HuH-7 (cell line): ENCODE data around the gene RHOB.

Experiments
- DNase-seq: peaks from one replicate; pipeline ENCODE4 v3.0.0; 2011; ENCODE audit warnings: low spot score

Gene RHOB

DNA sequence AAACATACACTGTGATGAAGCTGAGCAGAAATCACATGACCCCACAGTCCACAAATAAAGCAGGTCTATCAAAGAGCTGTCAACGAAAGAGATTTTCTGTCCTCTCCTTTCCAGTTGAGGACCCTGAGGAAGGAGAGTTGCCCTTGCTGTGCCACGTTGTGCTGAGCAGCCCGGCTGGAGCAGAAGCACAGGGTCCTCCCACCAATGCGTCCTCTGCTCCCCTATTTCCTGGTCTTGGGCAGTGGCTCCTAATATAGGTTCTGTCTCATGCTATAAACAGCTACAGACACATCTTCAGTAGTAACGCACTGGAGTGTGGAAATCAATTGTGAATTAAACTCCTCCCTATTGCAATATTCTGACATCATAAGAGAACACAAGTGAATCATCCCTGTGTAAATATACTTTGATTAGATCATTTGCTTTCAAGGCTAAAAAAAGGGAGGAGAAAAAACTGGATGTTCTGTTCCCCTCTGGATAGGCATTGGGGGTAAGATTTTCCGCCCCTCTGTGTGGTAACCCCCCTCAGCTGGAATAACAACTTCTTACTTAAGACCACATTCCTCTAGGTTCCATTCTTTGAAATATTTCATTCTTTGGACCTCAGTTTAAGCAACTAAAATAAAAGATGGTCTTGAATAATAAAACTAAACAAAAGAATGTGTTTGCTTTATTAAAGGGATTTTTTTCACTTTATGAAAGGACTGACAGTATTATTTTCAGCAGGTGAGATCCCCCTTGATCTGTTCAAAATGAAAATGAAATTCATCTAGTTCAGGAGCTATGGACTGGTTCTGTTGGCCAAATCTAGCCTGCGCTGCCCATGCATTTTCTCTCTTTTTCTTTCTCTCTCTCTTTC lies 8.3 kb upstream of the RHOB start:
- DNase-seq = no peak

DNA sequence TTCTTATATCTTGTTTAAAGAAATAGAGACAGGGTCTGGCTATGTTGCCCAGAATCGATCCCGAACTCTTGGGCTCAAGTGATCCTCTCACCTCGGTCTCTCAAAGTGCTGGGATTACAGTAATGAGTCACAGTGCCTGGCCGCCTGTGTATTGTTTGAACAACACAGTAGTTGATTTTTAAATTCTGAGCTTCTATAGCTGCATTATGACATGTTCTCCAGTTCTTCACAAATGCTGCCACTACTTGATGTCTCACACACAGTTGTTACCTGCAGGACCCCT lies 7.7 kb upstream of the RHOB start:
- no peak for DNase-seq

DNA sequence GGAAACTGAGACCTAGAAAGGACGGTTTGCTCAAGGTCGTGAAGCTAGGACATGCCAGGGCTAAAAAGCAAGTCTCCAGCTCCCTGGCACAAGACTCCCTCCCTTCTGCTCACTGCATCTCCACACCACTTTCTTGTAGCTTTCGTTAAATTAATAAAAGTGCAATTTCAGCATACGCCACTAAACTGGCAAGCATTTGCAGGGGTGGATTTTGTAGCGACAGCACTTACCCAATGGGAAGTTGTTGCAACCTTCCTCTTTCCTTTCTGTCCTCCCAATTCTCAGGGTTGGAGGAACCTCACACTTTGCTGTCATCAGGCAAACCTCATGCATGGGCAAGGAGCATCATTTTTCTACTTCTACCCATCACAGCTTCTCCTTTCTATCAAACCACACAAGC lies 7.4 kb upstream of the RHOB start:
- DNase-seq = no peak

DNA sequence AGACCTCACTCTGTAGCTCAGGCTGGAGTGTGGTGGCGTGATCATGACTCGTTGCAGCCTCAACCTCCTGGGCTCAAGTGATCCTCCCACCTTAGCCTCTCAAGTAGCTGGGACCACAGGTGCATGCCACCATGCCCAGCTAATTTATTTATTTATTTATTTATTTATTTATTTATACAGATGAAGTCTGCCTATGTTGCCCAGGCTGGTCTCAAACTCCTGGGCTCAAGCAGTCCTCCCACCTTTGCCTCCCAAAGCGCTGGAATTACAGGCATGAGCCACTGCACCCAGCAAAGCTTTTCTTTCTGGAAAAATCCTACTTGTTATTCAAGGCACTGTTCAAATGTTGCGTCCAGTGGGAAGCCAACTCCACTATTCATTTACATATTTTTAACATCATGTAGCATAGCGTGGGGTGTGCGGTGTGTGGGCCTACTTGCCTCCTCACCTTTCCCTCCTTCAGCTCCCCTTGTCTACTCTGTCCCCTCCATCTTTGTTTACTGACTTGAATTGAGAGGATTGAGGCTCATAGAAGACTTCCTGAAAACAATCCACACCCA lies 6.8 kb upstream of the RHOB start:
- DNase-seq = no peak

DNA sequence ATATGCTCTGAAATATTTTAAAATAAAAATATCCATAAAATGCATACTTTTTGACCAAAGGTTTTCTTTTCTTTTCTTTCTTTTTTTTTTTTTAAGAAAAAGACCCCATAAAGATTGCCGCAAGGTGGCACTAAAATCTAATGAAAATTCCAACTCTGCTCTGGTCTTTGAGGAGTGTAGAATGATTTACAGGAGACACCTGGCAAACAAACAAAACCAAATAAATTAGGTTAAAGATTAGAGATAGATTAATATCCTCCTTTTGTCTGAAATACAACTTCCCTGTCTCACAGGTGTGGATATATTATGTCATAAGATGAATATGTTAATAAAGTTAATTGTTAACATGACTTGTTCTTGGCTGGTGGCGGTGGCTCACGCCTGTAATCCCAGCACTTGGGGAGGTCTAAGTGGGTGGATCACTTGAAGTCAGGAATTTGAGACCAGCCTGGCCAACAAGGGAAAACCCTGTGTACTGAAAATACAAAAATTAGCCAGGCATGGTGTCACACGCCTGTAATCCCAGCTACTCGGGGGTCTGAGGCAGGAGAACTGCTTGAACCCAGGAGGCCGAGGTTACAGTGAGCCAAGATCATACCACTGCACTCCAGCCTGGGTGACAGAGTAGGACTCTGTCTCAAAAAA lies 3.5 kb upstream of the RHOB start:
- peak; percentile 32 for DNase-seq

DNA sequence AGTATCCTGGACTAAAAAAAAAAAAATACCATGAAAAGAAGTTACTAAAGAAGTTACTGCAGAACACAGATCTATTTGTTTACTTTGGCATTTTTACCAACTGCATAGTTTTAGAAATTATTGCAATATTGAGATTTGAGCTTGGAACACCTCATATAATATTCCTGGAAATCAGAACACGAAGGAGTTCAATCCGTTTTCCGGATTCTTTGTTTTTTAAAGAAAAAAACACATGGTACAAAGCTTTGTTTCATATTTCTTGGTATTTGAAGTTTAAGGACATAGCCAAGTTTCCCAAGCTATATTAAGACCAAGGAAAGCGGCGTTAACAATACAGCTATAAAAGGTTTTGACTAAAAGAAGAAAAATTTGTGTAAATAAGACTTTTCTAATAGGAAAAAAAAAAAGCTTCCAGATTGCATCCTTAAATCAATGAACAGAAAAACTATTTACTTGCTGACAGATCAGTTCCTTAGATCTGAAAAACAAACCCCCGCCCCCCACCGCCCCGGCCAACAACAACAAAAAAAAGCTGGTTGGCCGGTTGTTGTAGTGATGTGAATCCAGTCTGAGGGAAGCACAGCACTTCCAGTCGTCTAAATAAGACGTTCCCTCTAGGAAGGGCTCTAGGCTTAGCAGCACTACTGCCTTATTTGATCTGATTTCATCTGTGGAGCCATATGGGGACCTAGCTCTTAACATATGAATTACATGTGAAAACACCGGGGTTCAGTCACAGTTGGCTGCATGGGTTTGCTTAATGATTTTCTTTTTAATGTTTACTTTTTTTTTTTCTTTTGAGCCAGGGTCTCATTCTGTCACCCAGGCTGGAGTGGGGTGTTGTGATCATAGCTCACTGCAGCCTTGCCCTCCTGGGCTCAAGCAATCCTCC lies 2.5 kb upstream of the RHOB start:
- no peak for DNase-seq

DNA sequence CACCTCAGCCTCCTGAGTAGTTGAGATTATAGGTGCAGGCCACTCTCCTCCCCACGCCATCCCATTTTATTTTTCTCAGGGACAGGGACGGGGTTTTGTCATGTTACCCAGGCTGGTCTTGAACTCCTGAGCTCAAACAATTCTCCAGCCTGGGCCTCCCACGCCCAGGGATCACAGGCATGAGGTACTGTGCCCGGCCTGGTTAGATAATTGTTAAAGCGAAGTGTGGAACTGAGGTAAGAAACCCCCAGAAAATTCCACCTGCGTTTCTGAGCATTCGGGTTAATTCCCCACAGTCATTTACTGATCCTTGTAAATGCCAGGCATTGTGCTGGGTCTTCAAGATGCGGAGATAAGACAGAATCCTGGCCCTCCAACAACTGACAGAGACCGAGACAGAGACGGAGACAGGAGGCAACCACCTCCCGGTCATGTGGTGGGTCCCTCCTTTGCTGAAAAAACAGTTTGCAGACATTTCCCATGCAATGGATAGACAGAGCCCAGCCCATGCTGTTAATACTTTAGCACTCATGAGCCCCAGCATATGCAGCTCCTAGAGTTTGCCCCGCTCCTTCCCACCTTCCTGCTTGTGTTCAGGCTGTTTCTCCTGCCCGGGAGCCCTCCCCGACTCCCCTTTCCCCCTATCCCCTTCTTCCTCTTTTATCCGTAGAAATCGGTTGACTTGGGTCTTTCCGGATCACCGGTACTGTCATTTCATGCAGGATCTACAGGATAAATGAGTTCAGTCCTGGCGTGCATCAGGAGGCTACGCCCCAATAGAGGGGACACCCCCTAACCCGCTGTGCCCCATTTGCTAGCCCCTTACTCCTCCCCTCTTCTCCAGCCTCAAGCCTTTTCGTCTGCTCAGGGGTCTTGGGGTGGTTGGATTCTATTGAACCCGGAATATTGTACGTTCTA lies 1.6 kb upstream of the RHOB start:
- DNase-seq = no peak

DNA sequence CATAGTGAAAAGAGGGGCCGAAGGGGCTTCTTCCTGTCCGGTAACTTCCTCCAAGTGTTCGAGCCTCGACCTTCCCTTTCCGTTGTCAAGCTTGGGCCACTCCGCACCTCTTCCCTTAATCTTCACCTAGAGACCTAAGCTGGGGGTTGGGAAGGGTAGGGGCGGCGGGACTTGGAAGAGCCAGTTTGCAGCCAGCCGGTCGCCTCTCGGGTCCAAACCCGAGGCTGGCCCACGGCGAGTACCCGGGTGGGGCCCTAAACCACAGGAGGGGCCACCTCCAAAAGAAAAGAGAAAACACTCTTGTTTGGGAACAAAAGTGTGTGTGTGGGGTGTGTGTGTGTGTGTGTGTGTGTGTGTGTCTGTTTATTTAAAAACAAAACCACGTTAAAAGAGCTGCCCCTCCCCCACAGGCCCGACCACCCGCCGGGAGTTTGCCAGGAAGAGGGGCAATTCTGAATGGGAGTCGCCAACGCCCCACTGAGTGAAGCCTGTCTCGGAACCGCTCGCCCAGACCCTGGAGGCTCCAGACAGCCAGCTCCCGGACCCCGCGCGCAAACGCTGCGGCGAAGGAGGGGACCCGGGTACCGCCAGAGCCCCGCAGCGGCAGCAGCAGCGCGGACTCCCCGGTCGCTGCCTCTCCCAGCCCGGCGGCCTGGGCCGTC lies 488 bp upstream of the RHOB start:
- DNase-seq = no peak

DNA sequence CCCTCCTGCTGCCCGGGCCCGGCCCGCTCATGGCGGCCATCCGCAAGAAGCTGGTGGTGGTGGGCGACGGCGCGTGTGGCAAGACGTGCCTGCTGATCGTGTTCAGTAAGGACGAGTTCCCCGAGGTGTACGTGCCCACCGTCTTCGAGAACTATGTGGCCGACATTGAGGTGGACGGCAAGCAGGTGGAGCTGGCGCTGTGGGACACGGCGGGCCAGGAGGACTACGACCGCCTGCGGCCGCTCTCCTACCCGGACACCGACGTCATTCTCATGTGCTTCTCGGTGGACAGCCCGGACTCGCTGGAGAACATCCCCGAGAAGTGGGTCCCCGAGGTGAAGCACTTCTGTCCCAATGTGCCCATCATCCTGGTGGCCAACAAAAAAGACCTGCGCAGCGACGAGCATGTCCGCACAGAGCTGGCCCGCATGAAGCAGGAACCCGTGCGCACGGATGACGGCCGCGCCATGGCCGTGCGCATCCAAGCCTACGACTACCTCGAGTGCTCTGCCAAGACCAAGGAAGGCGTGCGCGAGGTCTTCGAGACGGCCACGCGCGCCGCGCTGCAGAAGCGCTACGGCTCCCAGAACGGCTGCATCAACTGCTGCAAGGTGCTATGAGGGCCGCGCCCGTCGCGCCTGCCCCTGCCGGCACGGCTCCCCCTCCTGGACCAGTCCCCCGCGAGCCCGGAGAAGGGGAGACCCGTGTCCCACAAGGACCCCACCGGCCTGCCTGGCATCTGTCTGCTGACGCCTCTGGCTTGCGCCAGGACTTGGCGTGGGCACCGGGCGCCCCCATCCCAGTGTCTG lies 767 bp downstream of the RHOB start:
- peak; percentile 37 for DNase-seq

DNA sequence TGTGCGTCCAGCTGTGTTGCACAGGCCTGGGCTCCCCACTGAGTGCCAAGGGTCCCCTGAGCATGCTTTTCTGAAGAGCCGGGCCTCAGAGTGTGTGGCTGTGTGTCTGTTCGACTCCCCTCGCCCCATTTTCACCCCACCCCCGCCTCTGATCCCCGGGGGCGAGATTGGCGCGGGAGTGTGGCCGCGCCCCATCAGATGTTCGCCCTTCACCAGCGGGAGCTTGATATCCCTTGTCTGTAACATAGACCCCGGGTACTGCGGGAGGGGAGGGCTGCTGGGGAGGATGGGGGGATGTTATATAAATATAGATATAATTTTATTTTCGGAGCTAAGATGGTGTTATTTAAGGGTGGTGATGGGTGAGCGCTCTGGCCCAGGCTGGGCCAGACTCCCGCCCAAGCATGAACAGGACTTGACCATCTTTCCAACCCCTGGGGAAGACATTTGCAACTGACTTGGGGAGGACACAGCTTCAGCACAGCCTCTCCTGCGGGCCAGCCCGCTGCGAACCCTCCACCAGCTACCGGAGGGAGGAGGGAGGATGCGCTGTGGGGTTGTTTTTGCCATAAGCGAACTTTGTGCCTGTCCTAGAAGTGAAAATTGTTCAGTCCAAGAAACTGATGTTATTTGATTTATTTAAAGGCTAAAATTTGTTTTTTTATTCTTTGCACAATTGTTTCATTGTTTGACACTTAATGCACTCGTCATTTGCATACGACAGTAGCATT lies 1.5 kb downstream of the RHOB start:
- peak; percentile 19 for DNase-seq

DNA sequence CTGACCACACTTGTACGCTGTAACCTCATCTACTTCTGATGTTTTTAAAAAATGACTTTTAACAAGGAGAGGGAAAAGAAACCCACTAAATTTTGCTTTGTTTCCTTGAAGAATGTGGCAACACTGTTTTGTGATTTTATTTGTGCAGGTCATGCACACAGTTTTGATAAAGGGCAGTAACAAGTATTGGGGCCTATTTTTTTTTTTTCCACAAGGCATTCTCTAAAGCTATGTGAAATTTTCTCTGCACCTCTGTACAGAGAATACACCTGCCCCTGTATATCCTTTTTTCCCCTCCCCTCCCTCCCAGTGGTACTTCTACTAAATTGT lies 2.1 kb downstream of the RHOB start:
- DNase-seq = no peak

DNA sequence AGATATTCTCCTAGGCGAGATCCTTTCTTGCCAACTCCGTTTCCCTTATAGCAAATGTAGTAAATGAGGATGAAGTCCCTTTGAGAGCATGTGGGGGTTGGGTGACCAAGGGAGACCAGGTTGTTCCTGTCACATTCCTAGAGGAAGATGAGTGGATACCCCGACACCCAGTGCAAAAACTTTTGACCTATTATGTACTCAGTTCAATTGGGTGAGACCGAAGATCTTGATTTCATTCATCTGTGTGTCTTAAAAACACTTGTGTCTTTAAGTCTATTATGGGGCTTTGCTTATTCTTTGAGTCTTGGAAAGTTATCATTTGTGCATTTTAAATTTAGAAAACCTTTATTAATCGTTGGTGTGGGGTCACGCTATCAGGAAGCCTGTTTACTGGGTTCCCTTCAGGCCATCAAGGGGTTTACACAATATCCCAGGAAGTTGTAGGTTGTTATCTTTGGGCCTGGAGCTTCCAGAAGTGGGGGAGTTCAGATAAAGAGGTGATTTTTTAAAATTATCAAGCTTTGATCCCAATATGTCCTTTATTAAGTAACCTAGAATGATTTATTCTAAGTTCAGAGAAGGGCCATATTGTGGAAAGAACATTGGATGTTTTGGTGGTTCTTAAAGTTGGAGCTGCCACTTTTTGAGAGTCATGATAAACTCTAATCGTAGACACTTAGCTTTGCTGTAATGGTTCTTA lies 2.8 kb downstream of the RHOB start:
- DNase-seq = peak; percentile 22

DNA sequence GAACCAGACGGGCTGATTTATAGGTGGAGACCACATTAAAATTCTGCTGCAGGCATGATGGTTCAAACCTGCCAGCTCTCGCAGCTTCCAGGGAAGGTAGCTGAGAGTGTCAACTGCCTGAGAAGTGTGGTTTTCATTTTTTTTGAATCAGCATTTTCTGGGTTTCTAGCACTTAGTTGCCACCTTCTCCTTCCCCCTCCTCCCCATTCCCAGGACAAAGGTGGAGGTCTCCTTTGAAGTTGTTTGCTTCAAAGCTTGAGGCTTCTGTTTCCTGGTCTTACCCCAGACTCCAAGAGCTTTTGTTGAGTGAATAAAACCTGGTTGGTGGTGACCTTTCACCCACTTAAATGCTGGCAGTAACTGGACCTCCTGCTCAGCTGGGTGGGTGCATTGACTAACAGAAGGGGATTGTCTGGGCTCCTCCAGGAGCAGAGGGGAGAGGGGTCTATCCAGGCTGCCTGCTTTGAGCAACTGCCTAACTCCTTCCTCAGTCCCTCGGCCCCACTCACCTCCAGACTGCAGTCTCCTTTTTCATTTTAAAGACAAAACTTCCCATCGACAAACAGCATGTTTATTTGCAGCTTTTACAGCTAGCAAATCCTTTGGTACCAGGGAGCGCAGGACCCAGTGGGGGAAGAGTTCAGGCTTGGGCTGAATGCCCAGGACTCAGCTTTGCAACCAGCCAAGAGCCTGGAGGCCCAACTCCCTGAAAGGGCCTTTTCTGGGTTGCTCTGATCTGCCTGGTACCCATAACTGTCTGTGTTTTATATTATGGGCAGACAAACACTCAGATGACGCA lies 3.5 kb downstream of the RHOB start:
- peak; percentile 43 for DNase-seq

DNA sequence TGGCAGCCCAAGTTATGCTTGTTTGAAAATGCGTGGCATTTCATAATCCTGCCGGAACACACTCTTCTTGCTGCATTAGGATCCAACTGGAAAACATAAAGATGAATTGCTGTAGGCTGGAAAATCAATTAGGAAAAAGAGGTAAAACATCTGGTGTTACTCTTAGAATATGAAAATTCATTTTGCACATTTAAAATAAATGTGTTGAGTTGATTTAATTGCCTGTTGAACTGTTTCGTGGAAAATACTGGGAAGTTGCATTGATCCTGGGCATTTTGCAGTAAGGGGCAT lies 4.1 kb downstream of the RHOB start:
- DNase-seq = no peak

DNA sequence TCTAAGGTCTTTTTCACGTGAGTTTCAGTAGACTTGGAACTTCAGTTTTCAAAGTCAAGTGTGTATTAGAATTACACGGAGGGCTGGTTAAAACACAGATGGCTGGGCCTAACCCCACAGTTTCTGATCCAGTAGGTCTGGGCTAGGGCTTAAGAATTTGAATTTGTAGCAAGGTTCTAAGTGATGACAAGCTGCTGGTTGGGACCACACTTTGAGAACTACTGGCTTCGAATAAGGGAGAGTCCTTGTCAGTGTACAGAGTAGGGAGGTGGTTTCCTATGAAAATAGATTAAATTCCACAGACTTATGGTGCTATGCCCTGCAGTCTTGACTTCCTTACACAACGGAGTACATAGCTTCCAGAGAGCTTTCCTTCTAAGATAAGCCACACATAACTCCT lies 4.5 kb downstream of the RHOB start:
- no peak for DNase-seq

DNA sequence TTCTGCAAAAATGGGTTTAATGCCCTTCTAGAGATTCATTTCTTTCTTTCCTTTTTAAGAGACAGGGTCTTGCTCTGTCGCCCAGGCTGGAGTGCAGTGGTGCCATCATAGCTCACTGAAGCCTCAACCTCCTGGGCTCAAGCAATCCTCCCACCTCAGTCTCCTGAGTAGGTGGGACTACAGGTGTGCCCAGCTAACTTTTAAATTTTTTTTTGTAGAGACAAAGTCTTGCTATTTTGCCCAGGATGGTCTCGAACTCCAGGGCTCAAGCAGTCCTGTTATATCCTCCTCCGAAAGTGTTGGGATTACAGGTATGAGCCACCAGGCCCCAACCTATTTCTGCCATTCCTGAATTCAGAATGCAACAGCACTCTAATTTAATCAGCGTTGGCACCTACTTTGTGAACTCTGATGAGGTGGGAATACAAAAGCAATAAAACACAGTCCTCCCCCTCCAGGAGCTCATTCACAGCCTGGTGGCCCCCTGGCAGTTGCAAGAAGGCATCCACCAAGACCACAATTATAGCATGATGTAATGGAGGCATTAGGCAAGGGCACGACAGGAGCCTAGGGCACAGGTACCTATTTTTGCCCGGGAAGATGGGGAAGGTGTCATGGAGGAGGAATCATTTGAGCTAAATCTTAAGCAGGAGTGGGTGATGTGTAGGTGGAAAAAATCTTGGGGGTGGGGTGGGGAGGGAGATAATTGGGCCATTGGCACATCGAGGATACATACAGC lies 5.1 kb downstream of the RHOB start:
- no peak for DNase-seq

DNA sequence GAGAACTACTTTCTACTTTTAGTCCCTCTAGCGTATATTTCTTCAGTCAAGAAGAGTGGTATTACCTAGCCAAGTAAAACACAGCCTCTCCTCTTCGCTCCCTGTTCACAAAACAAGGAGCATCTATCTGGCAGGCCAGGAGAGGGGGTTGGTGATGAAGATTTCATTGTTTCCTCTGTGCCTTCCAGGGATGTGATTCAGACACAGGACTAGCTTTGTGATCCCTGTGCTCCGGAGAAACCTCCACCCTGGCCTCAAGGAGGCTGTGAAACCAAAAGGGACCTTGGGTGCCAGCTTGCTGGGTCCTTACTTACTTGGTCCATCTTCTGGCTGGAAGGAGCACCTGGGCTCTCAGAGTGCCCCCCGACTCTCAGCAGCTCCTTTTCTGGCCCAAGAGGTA lies 5.7 kb downstream of the RHOB start:
- no peak for DNase-seq

DNA sequence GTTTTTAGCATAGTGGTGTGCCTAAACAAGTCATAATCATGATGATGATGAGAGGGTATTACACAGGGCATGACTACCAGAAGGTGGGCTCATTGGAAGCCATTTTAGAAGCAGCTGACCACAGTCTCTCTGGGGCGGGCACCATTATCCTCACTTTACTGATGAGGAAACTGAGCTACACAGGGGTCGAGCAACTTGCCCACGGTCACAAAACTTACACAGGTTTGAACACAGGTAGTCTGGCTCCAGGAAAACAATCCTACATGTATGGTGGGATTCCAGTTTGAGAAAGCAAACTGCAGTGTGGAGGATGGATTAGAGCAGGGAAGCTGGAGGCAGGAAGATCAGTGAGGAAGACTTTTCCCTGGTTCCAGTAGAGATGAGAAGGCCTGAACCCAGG lies 6.2 kb downstream of the RHOB start:
- no peak for DNase-seq
